OCI-LY7 (cell line): ENCODE data around the gene ERI3. TPM values are rescaled to one million over a fixed set of nuclear protein-coding genes. Genes with fewer than 3 reads are reported as not detected.

Experiments
- BruUV-seq: library from RNA; stranded (reverse); fragments of 400-500 nt; replicated peaks from 2 replicates; lab custom pipeline; 2021; lab: Mats Ljungman, UMichigan
- CTCF ChIA-PET: fragments of 300-600 bp; sonication (Branson Sonifier 250); formaldehyde crosslinking; loops from one replicate; lab custom pipeline; 2022; ENCODE audit warnings: antibody characterized with exemption; ENCODE audit not compliant: unreplicated experiment; lab: Charles Lee
- POLR2A ChIA-PET: fragments of 300-600 bp; sonication (Branson Sonifier 250); formaldehyde crosslinking; loops from one replicate; lab custom pipeline; 2022; ENCODE audit warnings: antibody characterized with exemption; lab: Charles Lee
- DNase-seq: peaks from one replicate; pipeline ENCODE4 v3.0.0-alpha.2; 2015; ENCODE audit warnings: low spot score
- H2AFZ ChIP-seq: fragments of 200-600 bp; sonication (generic), shearing (Covaris generic); 2 replicates; pipeline ENCODE4 v1.6.1; 2014; ENCODE audit warnings: mild to moderate bottlenecking, antibody characterized with exemption, low read length, moderate library complexity
- H3K27ac ChIP-seq: fragments of 200-600 bp; sonication (generic); 2 replicates; pipeline ENCODE4 v1.5.1; 2014; ENCODE audit warnings: mixed run types, low read depth, mild to moderate bottlenecking, moderate library complexity, low read length, inconsistent platforms; ENCODE audit not compliant: poor library complexity, severe bottlenecking
- H3K36me3 ChIP-seq: fragments of 200-600 bp; sonication (generic); 2 replicates; pipeline ENCODE4 v1.6.1; 2014; ENCODE audit warnings: mild to moderate bottlenecking, antibody characterized with exemption, low read length, moderate library complexity, mixed read lengths; ENCODE audit not compliant: insufficient read depth
- H3K4me1 ChIP-seq: fragments of 200-600 bp; sonication (generic); 2 replicates; pipeline ENCODE4 v1.5.1; 2014; ENCODE audit warnings: mild to moderate bottlenecking, low read length; ENCODE audit not compliant: insufficient read depth, poor library complexity, severe bottlenecking
- H3K4me2 ChIP-seq: fragments of 200-600 bp; sonication (generic); 2 replicates; pipeline ENCODE4 v1.6.1; 2014; ENCODE audit warnings: mild to moderate bottlenecking, low read length
- H3K4me3 ChIP-seq: fragments of 200-600 bp; sonication (generic); 2 replicates; pipeline ENCODE4 v1.5.1; 2014; ENCODE audit warnings: mild to moderate bottlenecking, low read depth, low read length; ENCODE audit not compliant: poor library complexity, severe bottlenecking
- H3K79me2 ChIP-seq: fragments of 200-600 bp; sonication (generic); 2 replicates; pipeline ENCODE4 v1.6.1; 2016; ENCODE audit warnings: low read depth, mild to moderate bottlenecking, low read length, moderate library complexity, mixed read lengths; ENCODE audit not compliant: insufficient read depth
- H3K9me2 ChIP-seq: fragments of 200-600 bp; sonication (generic); 2 replicates; pipeline ENCODE4 v1.6.1; 2016; ENCODE audit warnings: mild to moderate bottlenecking, low read length, mixed read lengths; ENCODE audit not compliant: insufficient read depth
- H3K9me3 ChIP-seq: fragments of 200-600 bp; sonication (generic); 2 replicates; pipeline ENCODE4 v1.6.1; 2014; ENCODE audit warnings: mild to moderate bottlenecking, mixed run types, low read length, mixed read lengths
- H4K20me1 ChIP-seq: fragments of 200-600 bp; sonication (generic); 2 replicates; pipeline ENCODE4 v1.6.1; 2014; ENCODE audit warnings: mild to moderate bottlenecking, antibody characterized with exemption, low read length, moderate library complexity, mixed read lengths; ENCODE audit not compliant: insufficient read depth
- CTCF ChIP-seq: fragments of 200-600 bp; sonication (generic); conservative IDR thresholded peaks from 2 replicates; pipeline ENCODE4 v1.5.1; 2014; ENCODE audit warnings: mild to moderate bottlenecking, antibody characterized with exemption, low read length, moderate library complexity, mixed read lengths
- EZH2phosphoT487 ChIP-seq: fragments of 200-600 bp; sonication (generic); IDR thresholded peaks from 2 replicates; pipeline ENCODE4 v1.6.1; 2018; ENCODE audit warnings: low read depth, borderline replicate concordance, mild to moderate bottlenecking, mixed run types, antibody characterized with exemption, low read length, moderate library complexity, mixed read lengths
- intact Hi-C: fragments of 100-400 bp; cut with micrococcal nuclease; formaldehyde crosslinking; loops from one replicate; pipeline ENCODE4 v1.10.0; 2022; ENCODE audit not compliant: unreplicated experiment
- total RNA-seq, 2 experiments: library from RNA; depleted of rRNA in 1 of 2; stranded (reverse); fragments of >200 nt in 1 of 2; shearing (Covaris generic) in 1 of 2; gene quantifications; 2 replicates each; pipeline ENCODE4 v1.2.3, GENCODE V29; 2014 to 2022

Gene ERI3
- total RNA-seq, 2 experiments from 2014 or later: 46.5 to 47.4 TPM

GRCh38 chr1:44338136-44338535, 16.9 kb downstream of the ERI3 start:
- no TSS peak for BruUV-seq
- no peaks in the 10 kb centered on the region for H4K20me1 ChIP-seq
- no peaks in the 10 kb centered on the region for H3K9me3 ChIP-seq
- no peaks in the 10 kb centered on the region for H3K79me2 ChIP-seq
- intact Hi-C loops: no loop called here
- DNase-seq: no peak
- H2AFZ ChIP-seq: no peak overlapping the region
- POLR2A ChIA-PET: interaction anchor here (1.2 to 1.3 kb wide), 2 partner anchors 9 to 18 kb away, joined by 4 to 6 read pairs; no protein-coding TSS in a partner anchor
- no peak overlapping the region for H3K4me3 ChIP-seq
- peaks cover 50% of the 10 kb centered on the region for H3K36me3 ChIP-seq
- no peak for TF ChIP-seq CTCF
- no peak for TF ChIP-seq EZH2phosphoT487
- H3K4me2 ChIP-seq: no peak overlapping the region
- CTCF ChIA-PET: no interaction called here
- no peak overlapping the region for H3K27ac ChIP-seq
- H3K9me2 ChIP-seq: no peaks in the 10 kb centered on the region
- no peaks in the 10 kb centered on the region for H3K4me1 ChIP-seq

DNA sequence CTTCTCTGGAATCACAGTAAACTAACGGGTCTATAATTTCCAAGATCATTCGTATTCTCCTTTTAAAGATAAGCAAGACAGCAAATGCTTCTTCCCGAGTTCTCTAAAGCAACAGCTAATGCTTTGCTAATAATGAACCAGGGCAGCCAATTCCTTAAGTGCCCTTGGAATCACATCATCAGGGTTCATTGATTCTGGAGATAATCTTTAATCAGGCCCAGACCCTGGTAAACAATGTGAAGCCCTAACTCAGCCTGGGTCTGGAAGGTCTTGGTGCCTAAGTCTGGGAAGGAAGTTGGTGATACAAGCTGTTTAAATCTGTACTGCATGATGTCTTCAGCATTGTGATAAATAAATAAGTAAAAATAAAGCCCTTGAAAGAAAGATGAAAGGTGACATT, 18.4 kb downstream of the ERI3 start:
- CTCF ChIA-PET: no interaction called here

More for the DNA sequence above, 18.4 kb downstream of the ERI3 start:
- Histone ChIP-seq H2AFZ (no peak overlapping the region), H3K79me2 (no peaks in the 10 kb centered on the region), H3K9me3 (no peaks in the 10 kb centered on the region), H3K4me1 (no peaks in the 10 kb centered on the region), H3K27ac (no peak overlapping the region), H3K4me3 (no peak overlapping the region), H3K9me2 (no peaks in the 10 kb centered on the region), H3K36me3 (peaks cover 56% of the 10 kb centered on the region), H4K20me1 (no peaks in the 10 kb centered on the region), H3K4me2 (no peak overlapping the region)
- no TSS peak for BruUV-seq
- no peak for DNase-seq
- POLR2A ChIA-PET: interaction anchor here (0.6 kb wide), 1 partner anchor 21 kb away, joined by 3 read pairs; no protein-coding TSS in a partner anchor
- intact Hi-C loops: no loop called here
- TF ChIP-seq EZH2phosphoT487: no peak
- no peak for TF ChIP-seq CTCF
